ENCODE data around the gene IDH3B.

Gene IDH3B

DNA sequence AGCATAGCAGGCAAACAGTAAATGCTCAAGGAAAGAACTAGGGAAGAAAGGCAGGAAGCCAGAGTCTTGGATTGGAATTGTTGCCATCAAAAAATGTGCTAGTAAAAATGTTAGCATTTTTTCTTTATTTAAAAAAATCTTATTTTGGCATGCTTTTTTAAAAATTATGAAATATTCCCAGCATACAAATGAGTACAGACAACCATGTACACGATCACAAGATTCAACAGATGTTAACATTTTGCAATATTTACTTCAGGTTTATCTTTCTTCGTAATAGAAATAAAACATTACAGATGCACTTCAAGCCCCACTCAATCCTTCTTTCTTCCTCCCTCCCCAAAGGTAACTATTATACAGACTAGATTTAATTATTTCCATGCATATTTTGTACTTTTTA lies 39.0 kb downstream of the IDH3B start:
- Histone ChIP-seq H3K9ac (ENCODE audit: low read depth, low read length) (no peak overlapping the region), H3K9me3 (ENCODE audit: insufficient read depth, low read depth, low read length) (no peaks in the 10 kb centered on the region), H3K36me3 (ENCODE audit: insufficient read depth, low read depth, low read length) (no peaks in the 10 kb centered on the region), H3K4me1 (ENCODE audit: insufficient read depth, low read length) (no peaks in the 10 kb centered on the region), H3K27me3 (ENCODE audit: insufficient read depth, low read length) (peaks cover 6% of the 10 kb centered on the region; the same call in 1 of the 2 replicates), H3K4me3 (ENCODE audit: low read length) (no peak overlapping the region), H3K27ac (ENCODE audit: low read length) (no peak overlapping the region)

- H3K27ac ChIP-seq (ENCODE audit: low read length), result no peak overlapping the region
- H3K9me3 ChIP-seq (ENCODE audit: insufficient read depth, low read depth, low read length), result no peaks in the 10 kb centered on the region
These were observed 39.8 kb downstream of the IDH3B start for GRCh38 chr20:2624190-2624589.

DNA sequence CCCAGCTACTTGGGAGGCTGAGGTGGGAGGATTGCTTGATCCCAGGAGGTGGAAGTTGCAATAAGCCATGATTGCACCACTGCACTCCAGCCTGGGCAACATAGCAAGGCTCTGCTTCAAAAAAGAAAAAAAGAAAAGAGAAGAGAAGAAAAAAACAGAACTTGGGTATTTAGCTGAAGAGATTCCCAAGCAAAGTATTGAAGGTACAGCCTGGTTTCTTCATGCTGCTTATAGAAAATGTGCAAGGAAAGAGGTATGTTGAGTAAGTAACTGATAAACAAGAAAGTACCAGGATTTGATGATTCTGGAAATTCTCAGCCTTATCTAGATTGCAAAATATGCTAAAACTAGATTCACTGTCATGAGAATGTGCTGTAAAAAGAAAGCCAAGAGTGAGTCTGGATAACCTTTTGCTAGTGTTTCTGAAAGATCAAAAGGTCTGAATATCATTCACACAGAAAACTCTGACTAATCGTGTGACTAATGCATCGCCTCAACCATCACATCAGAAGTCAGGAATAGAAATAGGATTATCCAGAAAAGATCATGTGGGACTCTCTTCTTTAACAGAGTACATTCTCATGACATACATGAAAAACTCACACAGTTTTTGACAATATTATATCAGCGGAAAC lies 43.9 kb downstream of the IDH3B start:
- Histone ChIP-seq H3K9me3 (ENCODE audit: insufficient read depth, low read depth, low read length) (no peaks in the 10 kb centered on the region), H3K27me3 (ENCODE audit: insufficient read depth, low read length) (peaks cover 6% of the 10 kb centered on the region), H3K36me3 (ENCODE audit: insufficient read depth, low read depth, low read length) (no peaks in the 10 kb centered on the region), H3K4me3 (ENCODE audit: low read length) (no peak overlapping the region), H3K27ac (ENCODE audit: low read length) (no peak overlapping the region), H3K9ac (ENCODE audit: low read depth, low read length) (no peak overlapping the region), H3K4me1 (ENCODE audit: insufficient read depth, low read length) (no peaks in the 10 kb centered on the region)

More at GRCh38 chr20:2624190-2624589, 39.8 kb downstream of the IDH3B start:
- Histone ChIP-seq H3K36me3 (ENCODE audit: insufficient read depth, low read depth, low read length) (no peaks in the 10 kb centered on the region), H3K9ac (ENCODE audit: low read depth, low read length) (no peak overlapping the region), H3K4me1 (ENCODE audit: insufficient read depth, low read length) (no peaks in the 10 kb centered on the region), H3K27me3 (ENCODE audit: insufficient read depth, low read length) (peaks cover 6% of the 10 kb centered on the region; the same call in 1 of the 2 replicates), H3K4me3 (ENCODE audit: low read length) (no peak overlapping the region)

DNA sequence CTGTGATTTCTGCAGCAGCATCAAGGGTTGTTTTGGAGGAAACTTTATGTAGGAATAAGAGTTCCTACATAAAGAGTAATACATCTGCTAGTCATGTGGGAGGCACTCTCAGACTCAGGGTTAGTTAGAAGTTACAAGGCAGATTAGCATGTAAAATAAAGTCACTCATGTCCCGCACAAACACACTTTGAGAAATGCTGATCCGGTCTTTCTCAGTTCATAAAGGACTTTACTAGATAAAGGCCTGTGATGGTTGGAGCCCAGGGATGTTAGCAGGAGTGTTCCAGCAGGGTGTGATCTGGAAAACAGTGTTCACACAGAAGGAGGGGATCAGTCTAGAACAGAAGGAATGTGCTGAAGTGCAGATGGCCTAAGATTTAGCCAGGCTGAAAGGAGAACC lies 44.7 kb downstream of the IDH3B start:
- no peak overlapping the region for H3K4me3 ChIP-seq (ENCODE audit: low read length)
- H3K9me3 ChIP-seq (ENCODE audit: insufficient read depth, low read depth, low read length), result no peaks in the 10 kb centered on the region
- H3K4me1 ChIP-seq (ENCODE audit: insufficient read depth, low read length), result no peaks in the 10 kb centered on the region
- no peak overlapping the region for H3K27ac ChIP-seq (ENCODE audit: low read length)
- H3K36me3 ChIP-seq (ENCODE audit: insufficient read depth, low read depth, low read length), result no peaks in the 10 kb centered on the region
- no peak overlapping the region for H3K9ac ChIP-seq (ENCODE audit: low read depth, low read length)
- H3K27me3 ChIP-seq (ENCODE audit: insufficient read depth, low read length), result peaks cover 6% of the 10 kb centered on the region

GRCh38 chr20:2618815-2619214 lies 45.2 kb downstream of the IDH3B start:
- no peaks in the 10 kb centered on the region for H3K36me3 ChIP-seq (ENCODE audit: insufficient read depth, low read depth, low read length)
- H3K9ac ChIP-seq (ENCODE audit: low read depth, low read length), result no peak overlapping the region
- H3K4me1 ChIP-seq (ENCODE audit: insufficient read depth, low read length), result no peaks in the 10 kb centered on the region
- H3K27me3 ChIP-seq (ENCODE audit: insufficient read depth, low read length), result peaks cover 6% of the 10 kb centered on the region
- H3K9me3 ChIP-seq (ENCODE audit: insufficient read depth, low read depth, low read length), result no peaks in the 10 kb centered on the region
- no peak overlapping the region for H3K27ac ChIP-seq (ENCODE audit: low read length)
- H3K4me3 ChIP-seq (ENCODE audit: low read length), result no peak overlapping the region

- no peaks in the 10 kb centered on the region for H3K9me3 ChIP-seq (ENCODE audit: insufficient read depth, low read depth, low read length)
- no peaks in the 10 kb centered on the region for H3K4me1 ChIP-seq (ENCODE audit: insufficient read depth, low read length)
- no peak overlapping the region for H3K9ac ChIP-seq (ENCODE audit: low read depth, low read length)
- H3K27ac ChIP-seq (ENCODE audit: low read length), result no peak overlapping the region
- H3K27me3 ChIP-seq (ENCODE audit: insufficient read depth, low read length), result peaks cover 6% of the 10 kb centered on the region
- no peaks in the 10 kb centered on the region for H3K36me3 ChIP-seq (ENCODE audit: insufficient read depth, low read depth, low read length)
- H3K4me3 ChIP-seq (ENCODE audit: low read length), result no peak overlapping the region
These were observed 46.8 kb downstream of the IDH3B start for GRCh38 chr20:2617099-2617714.

GRCh38 chr20:2616634-2617033 lies 47.4 kb downstream of the IDH3B start:
- Histone ChIP-seq H3K9ac (ENCODE audit: low read depth, low read length) (no peak overlapping the region), H3K27ac (ENCODE audit: low read length) (no peak overlapping the region), H3K4me1 (ENCODE audit: insufficient read depth, low read length) (no peaks in the 10 kb centered on the region), H3K9me3 (ENCODE audit: insufficient read depth, low read depth, low read length) (no peaks in the 10 kb centered on the region), H3K36me3 (ENCODE audit: insufficient read depth, low read depth, low read length) (no peaks in the 10 kb centered on the region), H3K4me3 (ENCODE audit: low read length) (no peak overlapping the region), H3K27me3 (ENCODE audit: insufficient read depth, low read length) (peaks cover 6% of the 10 kb centered on the region)

DNA sequence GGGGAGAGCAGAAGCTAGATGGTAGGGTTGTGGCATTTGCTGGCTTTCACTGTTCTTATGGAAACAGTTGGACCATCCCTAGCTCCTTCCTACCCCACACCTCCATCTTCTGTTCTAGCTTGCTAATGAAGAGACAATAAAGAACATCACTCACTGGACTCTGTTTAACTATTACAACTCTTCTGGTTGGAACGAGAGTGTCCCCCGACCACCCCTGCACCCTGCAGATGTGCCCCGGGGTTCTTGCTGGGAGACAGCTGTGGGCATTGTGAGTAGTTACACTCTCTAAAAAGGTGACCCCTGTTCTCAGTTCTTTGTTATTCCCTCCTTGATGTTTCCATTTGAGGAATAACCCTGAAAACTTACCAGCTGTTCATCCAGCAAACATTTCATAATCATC lies 51.9 kb downstream of the IDH3B start:
- H3K27me3 ChIP-seq (ENCODE audit: insufficient read depth, low read length), result no peaks in the 10 kb centered on the region

DNA sequence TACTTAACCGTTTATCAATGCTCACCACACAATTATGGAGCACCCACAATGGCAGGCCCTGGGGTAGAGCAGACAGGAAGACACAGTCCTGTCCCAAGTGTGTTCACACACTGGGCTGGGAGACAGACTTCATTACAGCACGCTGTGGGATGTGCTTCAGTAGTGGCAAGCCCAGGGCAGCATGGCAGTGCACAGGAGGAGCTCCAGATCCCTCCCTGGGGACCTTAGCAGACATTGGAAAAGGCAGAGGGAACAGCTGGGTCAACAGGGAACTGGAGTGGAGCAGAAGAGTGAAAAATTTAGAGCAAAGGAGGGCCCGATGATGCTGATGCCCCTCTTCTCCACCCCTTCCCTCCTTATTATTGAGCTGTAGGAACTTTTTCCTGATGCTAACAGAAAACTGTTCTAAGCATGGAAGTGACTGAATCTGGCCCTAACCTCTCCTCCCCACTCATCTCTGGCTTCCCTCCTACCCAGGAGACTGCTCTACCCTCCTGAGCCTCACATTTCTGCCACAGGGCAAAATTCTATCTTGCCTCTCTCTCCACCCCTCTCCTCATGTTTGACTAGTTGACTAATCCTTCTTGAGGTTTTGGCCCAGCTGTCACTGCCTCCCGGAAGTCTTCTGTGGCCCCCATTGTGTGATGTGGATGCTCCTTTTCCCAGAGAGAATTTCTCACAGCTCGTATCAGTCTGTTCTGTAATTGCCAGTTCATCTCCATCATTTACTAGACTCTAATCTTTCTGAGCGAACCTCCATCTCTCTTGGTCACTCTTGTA lies 52.9 kb downstream of the IDH3B start:
- Histone ChIP-seq H3K36me3 (ENCODE audit: insufficient read depth, low read depth, low read length) (no peaks in the 10 kb centered on the region), H3K9ac (ENCODE audit: low read depth, low read length) (no peak overlapping the region), H3K4me1 (ENCODE audit: insufficient read depth, low read length) (no peaks in the 10 kb centered on the region), H3K27me3 (ENCODE audit: insufficient read depth, low read length) (no peaks in the 10 kb centered on the region), H3K4me3 (ENCODE audit: low read length) (no peak overlapping the region), H3K9me3 (ENCODE audit: insufficient read depth, low read depth, low read length) (peaks cover 14% of the 10 kb centered on the region), H3K27ac (ENCODE audit: low read length) (no peak overlapping the region)

More for the DNA sequence above, 51.9 kb downstream of the IDH3B start:
- no peak overlapping the region for H3K4me3 ChIP-seq (ENCODE audit: low read length)
- no peaks in the 10 kb centered on the region for H3K36me3 ChIP-seq (ENCODE audit: insufficient read depth, low read depth, low read length)
- no peak overlapping the region for H3K27ac ChIP-seq (ENCODE audit: low read length)
- no peak overlapping the region for H3K9ac ChIP-seq (ENCODE audit: low read depth, low read length)
- H3K4me1 ChIP-seq (ENCODE audit: insufficient read depth, low read length), result no peaks in the 10 kb centered on the region
- H3K9me3 ChIP-seq (ENCODE audit: insufficient read depth, low read depth, low read length), result peaks cover 6% of the 10 kb centered on the region

DNA sequence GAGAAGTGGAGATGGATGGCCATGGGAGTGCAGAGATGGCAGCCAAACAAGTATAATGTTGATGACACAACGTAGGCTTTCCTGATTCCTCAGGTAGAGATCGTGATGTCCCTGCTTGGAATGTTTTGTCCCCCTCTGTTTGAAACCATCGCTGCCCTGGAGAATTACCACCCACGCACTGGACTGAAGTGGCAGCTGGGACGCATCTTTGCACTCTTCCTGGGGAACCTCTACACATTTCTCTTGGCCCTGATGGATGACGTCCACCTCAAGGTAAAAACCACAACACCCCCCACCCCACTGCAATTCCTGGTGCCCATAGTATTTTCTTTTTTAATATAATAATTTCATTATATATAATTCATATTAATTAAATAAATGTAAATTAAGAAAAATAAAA lies 53.7 kb downstream of the IDH3B start:
- Histone ChIP-seq H3K27ac (ENCODE audit: low read length) (no peak overlapping the region), H3K27me3 (ENCODE audit: insufficient read depth, low read length) (no peaks in the 10 kb centered on the region), H3K36me3 (ENCODE audit: insufficient read depth, low read depth, low read length) (no peaks in the 10 kb centered on the region), H3K4me1 (ENCODE audit: insufficient read depth, low read length) (no peaks in the 10 kb centered on the region), H3K4me3 (ENCODE audit: low read length) (no peak overlapping the region), H3K9ac (ENCODE audit: low read depth, low read length) (no peak overlapping the region), H3K9me3 (ENCODE audit: insufficient read depth, low read depth, low read length) (peaks cover 21% of the 10 kb centered on the region)
